HepG2 (cell line): ENCODE results near the gene RNH1. TPM values are rescaled to one million over a fixed set of nuclear protein-coding genes. Genes with fewer than 3 reads are reported as not detected.

Experiments
- ATAC-seq: fragments of 200-7000 bp; cut with Tn5 transposase; 3 replicates; pipeline ENCODE4 v1.9.1; 2020; ENCODE audit warnings: mild to moderate bottlenecking, moderate library complexity
- BruUV-seq: library from RNA; stranded (reverse); fragments of 400-500 nt; replicated peaks from 2 replicates; lab custom pipeline; 2021; lab: Mats Ljungman, UMichigan
- CTCF ChIA-PET: fragments of 300-600 bp; formaldehyde crosslinking; extraction: SDS; loops from one replicate; lab custom pipeline; 2021; ENCODE audit warnings: low total read pairs, inconsistent platforms, low intra/inter-chr PET ratio; lab: Yijun Ruan, JAX
- POLR2A ChIA-PET: fragments of 350-600 bp; sonication (Branson Sonifier 250); formaldehyde crosslinking; loops from one replicate; lab custom pipeline; 2020; ENCODE audit warnings: antibody characterized with exemption, inconsistent platforms; lab: Yijun Ruan, JAX
- DNase-seq: peaks from one replicate; pipeline ENCODE4 v3.0.0-alpha.2; 2015; ENCODE audit warnings: low spot score
- FAIRE-seq: peaks from 3 replicates; lab custom pipeline; 2011; peaks lifted over from hg19 to GRCh38; lab: Jason Lieb, UNC
- H2AFZ ChIP-seq: one replicate; pipeline ENCODE4 v1.6.1; 2011; ENCODE audit warnings: low read length, inconsistent platforms
- H3K27ac ChIP-seq: fragments of 300-600 bp; 3 replicates; pipeline ENCODE4 v1.8.0; 2011; ENCODE audit warnings: mixed run types, mild to moderate bottlenecking, mixed read lengths, low read length, inconsistent platforms; ENCODE audit not compliant: insufficient read depth; ENCODE audit errors: extremely low read length
- H3K27me3 ChIP-seq, 2 experiments: fragments of 200-600 bp in 1 of 2; 2 replicates in 1 of 2; 3 replicates in 1 of 2; pipeline versions ENCODE4 v1.6.0 to v1.8.0; 2011; ENCODE audit warnings: low read length in 2 of 2, mild to moderate bottlenecking in 2 of 2, moderate library complexity in 2 of 2, inconsistent platforms in 1 of 2; ENCODE audit not compliant: insufficient read depth in 2 of 2, control insufficient read depth in 1 of 2
- H3K36me3 ChIP-seq, 2 experiments: fragments of 200-600 bp in 1 of 2; replicated peaks in 1 of 2; 2 replicates in 1 of 2; 3 replicates in 1 of 2; pipeline versions ENCODE4 v1.5.1 to v1.8.0; 2011; ENCODE audit warnings: low read length in 2 of 2, inconsistent platforms in 1 of 2; ENCODE audit not compliant: insufficient read depth in 2 of 2, control insufficient read depth in 1 of 2
- H3K4me1 ChIP-seq: 2 replicates; pipeline ENCODE4 v1.5.1; 2012; ENCODE audit warnings: low read length, inconsistent platforms; ENCODE audit not compliant: insufficient read depth
- H3K4me2 ChIP-seq: 2 replicates; pipeline ENCODE4 v1.6.0; 2011; ENCODE audit warnings: low read depth, low read length, inconsistent platforms
- H3K4me3 ChIP-seq, 3 experiments: fragments of 200-600 bp in 1 of 3; sonication (generic), shearing (Covaris generic) in 1 of 3; replicated peaks in 1 of 3; 2 replicates each; pipeline ENCODE4 v1.5.1; 2011 to 2016; ENCODE audit warnings: low read length in 3 of 3, inconsistent platforms in 2 of 3, low read depth in 2 of 3, mild to moderate bottlenecking in 2 of 3, control low read depth in 1 of 3, mixed read lengths in 1 of 3; ENCODE audit not compliant: insufficient read depth in 1 of 3
- H3K79me2 ChIP-seq: one replicate; pipeline ENCODE4 v1.6.1; 2011; ENCODE audit warnings: low read length, inconsistent platforms; ENCODE audit not compliant: insufficient read depth
- H3K9ac ChIP-seq: 2 replicates; pipeline ENCODE4 v1.6.0; 2011; ENCODE audit warnings: mild to moderate bottlenecking, low read depth, low read length, inconsistent platforms; ENCODE audit not compliant: insufficient read depth
- H3K9me3 ChIP-seq: 2 replicates; pipeline ENCODE4 v1.5.1; 2012; ENCODE audit warnings: mild to moderate bottlenecking, low read length
- H4K20me1 ChIP-seq: 2 replicates; pipeline ENCODE4 v1.6.0; 2011; ENCODE audit warnings: inconsistent platforms, mild to moderate bottlenecking, low read length, moderate library complexity; ENCODE audit not compliant: insufficient read depth
- SRSF4 ChIP-seq: fragments of 200-400 bp; formaldehyde crosslinking; IDR thresholded peaks from one replicate; pipeline ENCODE4 v1.6.1; 2018; ENCODE audit warnings: mild to moderate bottlenecking, low read depth, low read length, moderate library complexity; ENCODE audit not compliant: poor library complexity, severe bottlenecking
- U2AF1 ChIP-seq: fragments of 200-400 bp; formaldehyde crosslinking; optimal IDR thresholded peaks from 2 replicates; pipeline ENCODE3; 2017; ENCODE audit warnings: mild to moderate bottlenecking, low read depth, low read length
- ZBTB2 ChIP-seq: sonication (generic); formaldehyde crosslinking; IDR thresholded peaks from 2 replicates; pipeline ENCODE4 v1.8.0; 2022; ENCODE audit warnings: low read depth, missing genetic modification reagents
- ZUFSP ChIP-seq: sonication (generic); formaldehyde crosslinking; IDR thresholded peaks from 2 replicates; pipeline ENCODE4 v1.9.0; 2021; ENCODE audit warnings: missing genetic modification reagents, mild to moderate bottlenecking, borderline replicate concordance
- WGBS: methylation state at CpG from one replicate; pipeline ENCODE4 v1.1.6; 2017; ENCODE audit warnings: low lambda C conversion rate; 5-methylcytosine and 5-hydroxymethylcytosine counted together
- in situ Hi-C: cut with HindIII; loops from 2 replicates; pipeline ENCODE4 v1.10.0; 2017; ENCODE audit warnings: low pct_unique_long_range_greater_than_20kb; ENCODE audit not compliant: extremely low pct_ligation_motif_present
- intact Hi-C: fragments of 100-400 bp; cut with micrococcal nuclease; formaldehyde crosslinking; loops from one replicate; pipeline ENCODE4 v1.10.0; 2022; ENCODE audit not compliant: unreplicated experiment
- polyA plus RNA-seq, 8 experiments: library from polyadenylated mRNA; depleted of rRNA in 3 of 8; stranded (reverse) in 7 of 8; unstranded in 1 of 8; fragments of >200 nt; fragmentation: Illumina TruSeq in 4 of 8; extraction: Trizol in 4 of 8; gene quantifications; 2 replicates each; pipeline versions ENCODE4 v1.2.1 to v1.2.3, GENCODE V29; 2011 to 2016; ENCODE audit warnings: low read depth in 4 of 8, missing spikeins in 1 of 8, mixed read lengths in 1 of 8; ENCODE audit not compliant: insufficient read depth in 1 of 8
- total RNA-seq, 5 experiments: library from RNA; depleted of rRNA; stranded (reverse); fragments of >200 nt; fragmentation: Illumina TruSeq; extraction: Trizol; gene quantifications; 2 replicates each; pipeline ENCODE4 v1.2.3, GENCODE V29; 2016; ENCODE audit warnings: low read depth in 1 of 5

Gene RNH1
- total and polyA plus RNA-seq, 2 of the 13 experiments (the other 11 are each of a cell fraction or from before 2014, with no cell fraction given), result 36.0 to 74.1 TPM

GRCh38 chr11:468036-468435 is 39.0 kb downstream of the RNH1 start:
- Histone ChIP-seq H3K4me3 (no peak overlapping the region), H3K27me3 (no peaks in the 10 kb centered on the region), H3K9me3 (no peaks in the 10 kb centered on the region), H4K20me1 (no peaks in the 10 kb centered on the region), H3K36me3 (peaks cover 2 to 15% of the 10 kb centered on the region in 2 experiments), H3K4me1 (peaks cover 19% of the 10 kb centered on the region), H2AFZ (no peak overlapping the region), H3K79me2 (peaks cover 2% of the 10 kb centered on the region), H3K4me2 (no peak overlapping the region), H3K27ac (no peak overlapping the region), H3K9ac (no peak overlapping the region)
- in situ Hi-C loops (no loop called here), intact Hi-C loops (no loop called here)
- TF ChIP-seq U2AF1, result no peak
- TF ChIP-seq ZBTB2 (CRISPR knock-in tag), result no peak
- no peak for TF ChIP-seq ZUFSP (CRISPR knock-in tag)
- TF ChIP-seq SRSF4, result no peak
- ATAC-seq, result no peak
- WGBS, result 97% methylated on average over 12 of the region's 12 CpGs
- ChIA-PET POLR2A (no interaction called here), CTCF (no interaction called here)
- no TSS peak for BruUV-seq
- DNase-seq, result no peak
- no peak for FAIRE-seq
